CD4-positive, alpha-beta T cell treated with Interleukin-2 at 100 ng/mL for 4 hours (primary cell): Measurements from ENCODE around the gene B9D2.

ENCODE experiments used
- DNase-seq: peaks from one replicate; pipeline ENCODE4 v3.0.0-alpha.2; 2020; ENCODE audit warnings: low spot score

The B9D2 gene

GRCh38 chr19:41308450-41309179 is 55.3 kb downstream of the B9D2 start:
- peak; percentile 95 for DNase-seq

GRCh38 chr19:41307954-41308449 is 55.9 kb downstream of the B9D2 start:
- no peak for DNase-seq

GRCh38 chr19:41307090-41307875 is 56.7 kb downstream of the B9D2 start:
- peak; percentile 78 for DNase-seq

GRCh38 chr19:41305927-41306793 is 57.8 kb downstream of the B9D2 start:
- DNase-seq: no peak

- no peak for DNase-seq
These were observed 59.1 kb downstream of the B9D2 start for GRCh38 chr19:41304706-41305483.
